Measurements from ENCODE around the gene AMACR.

The AMACR gene

DNA sequence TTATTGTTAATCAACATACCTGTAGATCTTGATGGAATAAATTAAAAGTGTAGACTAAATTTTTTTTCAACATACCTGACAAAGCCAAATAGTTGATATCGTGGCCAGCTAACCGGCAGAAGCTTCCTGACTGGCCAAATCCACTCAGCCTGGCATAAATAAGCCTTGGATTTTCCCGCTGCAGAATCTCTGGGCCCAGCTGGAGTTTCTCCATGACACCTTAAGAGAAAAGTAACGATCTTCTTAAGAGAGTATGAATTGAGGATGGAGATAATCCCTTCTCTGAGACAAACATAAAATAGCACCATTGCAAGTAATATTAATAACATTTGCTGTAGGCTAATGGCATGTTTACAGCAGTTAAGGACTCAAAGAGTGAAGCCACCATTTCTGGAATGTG is 2.2 kb downstream of the AMACR start:
- DNase-seq: no peak

GRCh38 chr5:34005211-34005610 is 2.6 kb downstream of the AMACR start:
- DNase-seq: no peak

DNA sequence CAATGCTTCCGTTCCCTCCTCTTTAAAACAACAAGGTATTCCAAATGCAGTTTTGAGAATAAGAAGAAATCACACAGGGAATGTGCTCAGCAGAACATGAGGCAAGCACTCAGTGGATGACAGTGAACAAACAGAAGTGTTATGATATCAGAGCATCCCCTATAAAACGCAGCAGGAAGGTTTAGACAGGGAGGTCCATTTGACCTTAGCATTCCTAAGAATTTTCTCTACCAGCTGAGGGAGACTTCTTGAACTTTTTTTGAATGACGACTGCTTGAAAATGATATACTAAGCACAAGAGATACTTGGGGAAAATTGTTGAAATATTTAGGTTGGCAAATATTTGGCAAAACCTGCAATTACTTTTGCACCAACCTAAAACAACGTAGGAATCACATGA is 3.9 kb downstream of the AMACR start:
- no peak for DNase-seq

- DNase-seq: no peak
Observed at GRCh38 chr5:34002629-34003328, 5.1 kb downstream of the AMACR start.

- DNase-seq: no peak
Observed at GRCh38 chr5:34001241-34001841, 6.5 kb downstream of the AMACR start.

DNA sequence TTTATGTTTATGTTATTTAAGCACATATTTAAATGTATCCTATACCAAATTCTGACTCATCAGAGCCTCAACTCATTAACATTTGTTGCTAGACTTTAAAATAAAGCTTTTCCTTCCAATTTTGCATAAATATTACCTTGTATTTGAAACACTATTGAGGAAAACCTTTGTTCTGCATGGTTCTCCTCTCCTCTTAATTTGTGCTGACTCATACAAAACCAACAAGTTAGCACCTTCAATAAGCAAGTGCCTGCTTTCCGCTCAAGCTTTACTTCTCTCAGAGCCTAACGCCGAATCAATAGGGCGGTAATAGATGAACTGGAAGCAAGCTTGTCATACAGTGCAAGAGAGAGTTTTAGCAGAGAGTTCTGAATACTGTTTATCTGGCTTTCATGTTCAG is 7.9 kb downstream of the AMACR start:
- DNase-seq: no peak

DNA sequence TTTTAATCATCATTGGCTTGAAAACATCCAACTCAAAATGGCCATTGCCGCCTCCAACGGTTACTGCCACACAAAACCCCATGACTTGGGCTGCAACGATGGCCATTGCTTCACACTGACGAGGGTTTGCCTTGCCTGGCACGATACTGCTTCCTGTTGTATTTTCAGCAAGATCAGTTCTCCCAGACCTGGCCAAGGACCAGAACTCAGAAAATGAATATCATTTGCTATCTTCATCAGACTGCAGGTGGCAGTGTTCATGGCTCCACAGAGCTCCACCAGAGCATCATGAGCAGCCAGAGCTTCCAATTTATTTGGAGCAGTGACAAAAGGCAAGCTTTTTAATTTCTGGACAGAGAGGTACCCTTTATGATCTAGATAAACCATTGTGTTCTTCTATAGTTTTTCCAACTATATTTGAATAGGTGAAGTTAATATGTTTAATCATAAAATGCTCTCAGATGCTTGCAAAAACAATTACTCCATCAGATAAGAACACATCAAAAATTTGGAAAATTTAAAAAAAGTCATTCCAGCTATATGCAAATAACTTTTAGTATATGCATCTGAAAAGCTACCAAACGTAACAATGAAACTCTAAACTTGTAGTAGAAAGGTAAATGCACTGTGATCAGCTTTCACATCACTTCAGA is 10.4 kb downstream of the AMACR start:
- DNase-seq: peak; percentile 49

GRCh38 chr5:33995865-33996264 is 12.0 kb downstream of the AMACR start:
- no peak for DNase-seq

DNA sequence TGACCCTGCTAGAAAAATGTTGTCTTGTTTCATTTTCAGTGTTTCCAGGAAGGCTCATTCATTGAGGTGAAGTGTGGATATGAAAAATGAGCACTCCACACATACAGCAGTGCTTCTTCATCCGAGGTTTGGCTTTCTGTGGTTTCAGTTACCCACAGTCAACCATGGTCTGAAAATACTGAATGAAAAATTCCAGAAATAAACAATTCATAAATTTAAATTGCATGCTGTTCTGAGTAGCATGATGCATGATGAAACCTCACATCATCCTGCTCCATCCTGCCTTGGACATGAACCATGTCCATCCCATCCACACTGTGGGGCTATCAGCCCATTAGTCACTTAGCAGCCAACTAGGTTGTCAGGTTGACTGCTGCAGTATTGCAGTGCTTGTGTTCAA is 13.0 kb downstream of the AMACR start:
- DNase-seq: no peak

- DNase-seq: no peak
Observed at GRCh38 chr5:33992864-33993263, 15.0 kb downstream of the AMACR start.

DNA sequence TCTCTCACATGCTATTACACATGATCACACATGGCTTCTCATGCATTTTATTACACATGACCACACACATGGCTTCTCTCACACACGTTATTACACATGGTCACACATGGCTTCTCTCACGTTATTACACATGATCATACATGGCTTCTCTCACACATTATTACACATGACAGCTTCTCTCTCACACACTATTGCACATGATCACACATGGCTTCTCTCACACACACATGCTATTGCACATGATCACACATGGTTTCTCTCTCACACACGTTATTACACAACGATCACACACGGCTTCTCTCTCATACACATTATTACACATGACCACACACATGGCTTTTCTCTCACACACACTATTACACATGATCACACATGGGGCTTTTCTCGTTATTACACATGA is 22.4 kb downstream of the AMACR start:
- no peak for DNase-seq

DNA sequence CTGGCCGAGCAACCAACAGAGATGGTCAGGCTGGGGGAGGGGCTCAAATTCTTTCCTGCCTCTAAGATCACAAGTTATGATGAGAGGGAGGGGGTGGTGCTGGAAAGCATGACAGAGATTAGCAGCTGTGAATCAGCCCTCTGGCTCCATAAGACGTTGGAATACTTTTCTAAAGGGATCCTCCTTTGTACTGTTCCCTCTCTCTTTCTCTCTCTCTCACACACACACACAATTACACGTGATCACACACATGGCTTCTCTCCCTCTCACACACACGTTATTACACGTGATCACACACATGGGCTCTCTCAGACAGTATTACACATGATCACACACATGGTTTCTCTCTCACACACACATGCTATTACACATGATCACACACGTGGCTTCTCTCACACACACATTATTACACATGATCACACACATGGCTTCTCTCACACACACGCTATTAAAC is 23.2 kb downstream of the AMACR start, which contains the start of gene SLC45A2:
SLC45A2 (minus strand) TSS at position 23 of the 454 bp plus-strand sequence. CDS start 110 bp downstream, outside the sequence.
- no peak for DNase-seq

GRCh38 chr5:33984178-33984577 is 23.7 kb downstream of the AMACR start:
- no peak for DNase-seq

GRCh38 chr5:33981408-33982162 is 26.3 kb downstream of the AMACR start:
- no peak for DNase-seq

- no peak for DNase-seq
Observed at GRCh38 chr5:33980030-33980429, 27.8 kb downstream of the AMACR start.

- no peak for DNase-seq
Observed at GRCh38 chr5:33978306-33978705, 29.5 kb downstream of the AMACR start.

GRCh38 chr5:33976307-33976706 is 31.5 kb downstream of the AMACR start:
- no peak for DNase-seq

GRCh38 chr5:33975852-33976251 is 32.0 kb downstream of the AMACR start:
- no peak for DNase-seq

- no peak for DNase-seq
Observed at GRCh38 chr5:33973271-33973670, 34.6 kb downstream of the AMACR start.

DNA sequence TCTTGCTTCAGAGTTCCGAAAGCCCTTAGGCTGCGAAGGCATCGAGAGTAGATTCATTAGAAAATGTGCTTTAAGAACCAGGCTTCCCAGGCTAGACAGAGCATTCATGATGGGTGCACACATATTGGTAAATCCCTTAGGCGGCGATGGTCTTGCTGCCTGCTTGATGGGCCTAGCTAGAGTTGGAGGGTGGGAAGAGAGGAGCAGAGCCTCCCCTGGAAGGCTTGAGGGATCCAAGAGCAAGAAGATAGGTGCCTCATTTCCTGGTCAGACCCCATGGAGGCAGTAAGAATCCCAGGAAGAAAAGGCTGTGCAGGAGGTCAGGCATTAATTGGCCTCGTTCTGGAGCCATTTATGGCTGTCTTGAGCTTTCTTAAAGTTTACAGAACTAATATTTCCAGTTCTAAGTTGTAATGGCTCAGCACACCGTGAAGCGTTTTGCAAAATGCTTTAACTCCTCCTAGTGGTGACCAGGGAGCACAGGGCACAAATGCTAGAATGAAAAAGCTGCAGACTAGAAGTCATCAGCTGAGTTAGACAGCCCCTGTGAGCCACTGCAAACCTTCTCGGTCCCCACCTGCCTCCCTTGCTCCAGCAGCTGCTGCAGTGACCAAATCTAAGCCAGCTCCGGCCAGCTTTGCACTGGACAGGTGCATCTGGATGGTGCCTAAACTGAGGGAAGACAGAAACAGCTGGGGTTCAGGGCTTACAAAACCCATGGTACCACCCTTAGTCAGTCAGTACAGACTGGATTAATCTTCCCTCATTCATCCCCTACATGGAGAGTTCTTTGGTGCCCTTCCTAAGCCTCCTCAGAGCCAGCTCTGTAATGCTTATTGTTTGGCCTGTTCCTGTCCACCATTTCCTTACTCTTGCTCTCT is 38.0 kb downstream of the AMACR start:
- DNase-seq: peak; percentile 16

GRCh38 chr5:33968211-33969005 is 39.4 kb downstream of the AMACR start:
- no peak for DNase-seq

GRCh38 chr5:33966805-33967204 is 41.0 kb downstream of the AMACR start:
- no peak for DNase-seq
